GF-D8 (cell line): ENCODE data around the gene ADRA2A.

ENCODE experiments used
- DNase-seq: peaks from one replicate; lab custom pipeline; 2025; lab: John Stamatoyannopoulos, UW

The ADRA2A gene

GRCh38 chr10:111076682-111077478, at the start of gene ADRA2A:
TSS of gene ADRA2A (plus strand) at chr10:111077029. CDS start at chr10:111077997, 968 bp downstream.
- DNase-seq = no peak

DNA sequence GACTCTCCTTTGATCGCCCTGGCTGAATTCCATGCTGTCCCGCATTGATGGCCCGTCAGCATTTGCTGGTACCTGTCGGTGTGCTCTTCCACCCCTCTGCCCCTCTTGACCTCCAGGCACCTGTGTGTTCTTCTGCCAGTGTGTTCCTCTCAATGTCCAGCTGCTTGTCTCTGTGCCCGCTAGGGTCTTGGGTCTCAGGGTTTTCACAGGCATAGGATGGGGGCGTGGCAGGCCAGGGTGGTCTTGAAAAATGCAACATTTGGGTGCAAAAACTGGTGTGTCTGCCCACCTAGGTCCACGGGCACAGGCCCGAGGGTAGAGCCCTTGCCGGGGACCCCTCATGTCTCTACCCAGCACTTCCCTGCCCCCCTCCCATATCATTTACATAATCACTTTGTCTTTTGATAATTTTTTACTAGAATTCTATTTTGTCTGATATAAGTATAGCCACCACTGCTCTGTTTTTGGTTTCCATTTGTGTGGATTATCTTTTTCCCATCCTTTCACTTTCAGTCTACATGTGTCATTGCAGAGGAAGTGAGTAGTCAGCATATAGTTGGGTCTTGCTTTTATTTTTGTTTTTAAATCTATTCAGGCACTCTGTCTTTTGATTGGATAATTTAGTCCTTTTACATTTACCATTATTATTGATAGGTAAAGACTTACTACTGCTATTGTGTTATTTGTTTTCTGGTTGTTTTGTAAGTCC, 46.6 kb upstream of the ADRA2A start:
- DNase-seq = no peak

- no peak for DNase-seq
Measured at GRCh38 chr10:111034598-111035310, 42.1 kb upstream of the ADRA2A start.

DNA sequence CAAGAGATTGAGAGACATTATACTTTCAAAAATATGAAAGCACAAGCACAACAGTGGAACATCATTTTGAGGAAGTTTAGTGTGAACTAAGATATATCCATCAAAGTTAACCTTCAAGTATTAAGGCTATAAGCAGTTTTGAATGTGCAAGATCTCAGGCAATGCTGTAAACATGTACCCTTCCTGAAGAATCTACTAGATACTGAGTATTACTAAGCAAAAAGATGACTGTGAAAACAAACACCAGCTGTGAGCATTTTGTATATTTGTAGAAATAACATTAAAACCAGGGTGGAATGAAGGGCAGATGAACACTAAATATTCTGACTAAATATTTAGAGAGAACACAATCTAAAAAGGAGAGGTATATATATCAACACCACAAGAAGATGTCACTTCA, 41.3 kb upstream of the ADRA2A start:
- DNase-seq = no peak

DNA sequence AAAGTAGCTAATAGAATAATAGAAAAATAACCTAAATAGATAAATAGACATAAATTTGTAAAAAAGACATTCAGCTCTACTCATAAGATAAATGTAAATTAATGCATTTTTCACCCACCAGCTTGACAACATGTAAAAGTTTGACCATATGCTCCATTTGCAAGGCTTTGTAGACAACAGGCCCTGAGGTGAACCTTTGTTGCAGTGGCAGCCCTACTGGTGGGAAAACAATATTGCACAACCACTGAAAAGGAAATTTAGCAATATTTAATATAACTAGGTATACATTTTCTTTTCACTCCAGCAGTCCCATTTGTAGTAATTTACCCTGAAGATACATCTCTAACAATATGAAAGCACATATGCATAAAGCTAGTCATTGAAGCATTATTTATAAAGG, 39.0 kb upstream of the ADRA2A start:
- DNase-seq = no peak

DNA sequence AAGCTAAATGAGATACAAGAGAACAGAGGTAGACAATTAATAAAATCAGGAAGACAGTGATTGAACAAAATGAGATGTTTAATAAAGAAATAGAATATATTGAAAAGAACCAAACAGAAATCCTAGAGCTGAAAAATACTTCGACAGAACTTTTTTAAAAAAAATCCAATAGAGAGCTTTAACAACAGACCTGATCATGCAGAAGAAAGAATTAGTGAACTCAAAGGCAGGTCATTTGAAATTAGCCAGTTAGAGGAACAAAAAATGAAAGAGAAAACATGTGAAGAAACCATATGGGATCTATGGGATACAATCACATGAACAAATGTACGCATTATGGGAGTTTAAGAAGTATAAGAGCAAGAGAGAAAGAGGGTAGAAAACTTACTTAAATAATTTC, 37.3 kb upstream of the ADRA2A start:
- no peak for DNase-seq

GRCh38 chr10:111057006-111057405, 19.8 kb upstream of the ADRA2A start:
- no peak for DNase-seq

GRCh38 chr10:111063471-111063870, 13.4 kb upstream of the ADRA2A start:
- DNase-seq = no peak

- no peak for DNase-seq
Measured at GRCh38 chr10:111072232-111072631, 4.6 kb upstream of the ADRA2A start.

DNA sequence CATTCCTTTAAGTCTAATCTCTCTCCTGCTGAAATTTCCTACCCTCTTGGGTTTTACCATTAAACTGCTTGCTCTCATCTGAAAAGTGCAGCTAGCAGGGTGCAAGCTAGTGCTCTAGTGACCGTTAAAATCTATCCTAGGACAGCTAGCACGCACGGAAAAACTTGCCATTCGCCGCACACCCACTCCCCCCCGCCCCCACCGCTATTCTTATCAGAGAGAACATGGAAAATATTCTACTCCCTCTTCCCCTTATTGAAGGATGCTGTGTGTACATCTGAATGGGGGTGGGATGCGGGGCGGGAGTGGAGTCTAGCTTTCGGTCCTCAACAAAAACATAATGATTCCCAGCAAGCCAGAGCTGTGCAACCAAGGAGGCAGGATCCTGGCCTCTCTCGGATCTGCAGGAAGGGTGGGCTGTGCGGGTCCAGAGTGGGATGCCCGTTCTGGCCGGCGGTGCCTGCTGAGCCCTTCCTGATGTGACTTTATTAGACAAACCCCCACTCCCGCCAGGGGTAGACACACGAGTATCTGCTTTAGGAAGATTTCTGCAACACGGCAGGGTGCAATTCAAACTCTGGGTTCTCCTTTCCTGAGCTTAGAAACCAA, 1.1 kb upstream of the ADRA2A start:
- no peak for DNase-seq

DNA sequence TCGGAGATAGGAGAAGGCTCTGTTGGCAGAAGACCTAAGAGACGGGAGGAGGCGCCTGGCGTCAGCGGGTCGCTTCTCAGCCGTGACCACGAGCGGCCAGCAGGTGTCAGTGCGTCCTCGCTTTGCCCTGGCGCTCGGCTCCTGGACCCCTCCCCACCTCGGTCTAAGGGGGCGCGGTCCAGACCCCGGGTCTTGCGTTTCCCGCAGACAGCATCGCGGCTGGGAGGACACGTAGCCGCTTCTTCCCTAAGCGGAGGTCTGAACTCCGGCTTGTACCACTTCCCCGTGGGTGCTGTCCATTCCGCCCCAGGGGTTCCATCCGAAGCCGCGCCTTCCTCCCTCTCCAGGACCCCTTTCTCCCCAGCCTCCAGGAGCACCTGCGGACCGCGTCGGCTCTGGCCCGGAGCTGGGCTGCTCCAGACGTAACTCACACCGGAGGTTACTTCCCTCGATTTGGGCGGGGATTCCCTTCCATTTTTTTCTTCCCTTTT, 593 bp upstream of the ADRA2A start:
- no peak for DNase-seq

DNA sequence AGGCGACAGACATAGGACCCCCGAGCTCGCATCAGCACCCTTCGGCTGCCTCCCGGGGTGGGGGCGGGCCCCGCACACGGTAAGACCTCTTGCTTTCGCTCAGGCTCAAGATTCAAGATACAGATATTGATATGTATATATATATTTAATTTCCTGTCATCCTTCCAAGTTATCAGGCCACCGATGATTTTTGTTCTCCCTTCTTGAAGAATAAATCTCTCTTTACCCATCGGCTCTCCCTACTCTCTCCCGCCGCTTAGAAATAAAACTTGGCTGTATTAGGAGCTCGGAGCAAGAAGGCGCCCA, 603 bp downstream of the ADRA2A start:
- DNase-seq = no peak

DNA sequence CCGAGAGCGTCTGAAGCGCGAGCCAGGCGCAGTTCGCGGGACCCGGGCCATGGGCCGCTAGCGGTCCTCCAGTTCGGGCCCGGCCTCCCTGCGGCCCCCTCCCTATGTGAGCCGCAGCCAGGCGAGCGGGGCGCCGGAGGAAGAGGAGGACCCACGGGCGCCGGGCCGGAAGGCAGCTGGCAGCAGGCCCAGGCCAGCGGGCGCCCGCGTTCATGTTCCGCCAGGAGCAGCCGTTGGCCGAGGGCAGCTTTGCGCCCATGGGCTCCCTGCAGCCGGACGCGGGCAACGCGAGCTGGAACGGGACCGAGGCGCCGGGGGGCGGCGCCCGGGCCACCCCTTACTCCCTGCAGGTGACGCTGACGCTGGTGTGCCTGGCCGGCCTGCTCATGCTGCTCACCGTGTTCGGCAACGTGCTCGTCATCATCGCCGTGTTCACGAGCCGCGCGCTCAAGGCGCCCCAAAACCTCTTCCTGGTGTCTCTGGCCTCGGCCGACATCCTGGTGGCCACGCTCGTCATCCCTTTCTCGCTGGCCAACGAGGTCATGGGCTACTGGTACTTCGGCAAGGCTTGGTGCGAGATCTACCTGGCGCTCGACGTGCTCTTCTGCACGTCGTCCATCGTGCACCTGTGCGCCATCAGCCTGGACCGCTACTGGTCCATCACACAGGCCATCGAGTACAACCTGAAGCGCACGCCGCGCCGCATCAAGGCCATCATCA, 1.1 kb downstream of the ADRA2A start:
- no peak for DNase-seq

DNA sequence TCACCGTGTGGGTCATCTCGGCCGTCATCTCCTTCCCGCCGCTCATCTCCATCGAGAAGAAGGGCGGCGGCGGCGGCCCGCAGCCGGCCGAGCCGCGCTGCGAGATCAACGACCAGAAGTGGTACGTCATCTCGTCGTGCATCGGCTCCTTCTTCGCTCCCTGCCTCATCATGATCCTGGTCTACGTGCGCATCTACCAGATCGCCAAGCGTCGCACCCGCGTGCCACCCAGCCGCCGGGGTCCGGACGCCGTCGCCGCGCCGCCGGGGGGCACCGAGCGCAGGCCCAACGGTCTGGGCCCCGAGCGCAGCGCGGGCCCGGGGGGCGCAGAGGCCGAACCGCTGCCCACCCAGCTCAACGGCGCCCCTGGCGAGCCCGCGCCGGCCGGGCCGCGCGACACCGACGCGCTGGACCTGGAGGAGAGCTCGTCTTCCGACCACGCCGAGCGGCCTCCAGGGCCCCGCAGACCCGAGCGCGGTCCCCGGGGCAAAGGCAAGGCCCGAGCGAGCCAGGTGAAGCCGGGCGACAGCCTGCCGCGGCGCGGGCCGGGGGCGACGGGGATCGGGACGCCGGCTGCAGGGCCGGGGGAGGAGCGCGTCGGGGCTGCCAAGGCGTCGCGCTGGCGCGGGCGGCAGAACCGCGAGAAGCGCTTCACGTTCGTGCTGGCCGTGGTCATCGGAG, 1.8 kb downstream of the ADRA2A start:
- DNase-seq = no peak

GRCh38 chr10:111079241-111079760, 2.5 kb downstream of the ADRA2A start:
- DNase-seq = no peak

GRCh38 chr10:111079781-111080180, 3.0 kb downstream of the ADRA2A start:
- no peak for DNase-seq

DNA sequence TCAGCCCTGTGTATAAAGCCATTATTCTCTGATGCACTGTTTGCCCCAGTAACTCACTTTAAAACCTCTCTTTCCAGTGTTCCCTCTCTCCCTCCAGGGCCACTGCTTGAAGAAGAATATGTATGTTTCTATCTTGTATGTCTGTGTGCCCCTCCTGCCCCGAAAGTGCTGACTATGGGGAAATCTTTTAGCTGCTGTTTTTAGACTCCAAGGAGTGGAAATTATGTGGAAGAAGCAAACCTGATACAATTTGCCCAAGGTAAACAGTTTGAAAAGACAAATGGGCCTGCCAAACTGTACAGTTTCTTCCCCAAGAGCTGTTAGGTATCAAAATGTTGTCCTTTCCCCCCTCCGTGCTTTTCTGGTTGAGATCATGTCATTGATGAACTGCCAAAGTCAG, 3.4 kb downstream of the ADRA2A start:
- DNase-seq = no peak

DNA sequence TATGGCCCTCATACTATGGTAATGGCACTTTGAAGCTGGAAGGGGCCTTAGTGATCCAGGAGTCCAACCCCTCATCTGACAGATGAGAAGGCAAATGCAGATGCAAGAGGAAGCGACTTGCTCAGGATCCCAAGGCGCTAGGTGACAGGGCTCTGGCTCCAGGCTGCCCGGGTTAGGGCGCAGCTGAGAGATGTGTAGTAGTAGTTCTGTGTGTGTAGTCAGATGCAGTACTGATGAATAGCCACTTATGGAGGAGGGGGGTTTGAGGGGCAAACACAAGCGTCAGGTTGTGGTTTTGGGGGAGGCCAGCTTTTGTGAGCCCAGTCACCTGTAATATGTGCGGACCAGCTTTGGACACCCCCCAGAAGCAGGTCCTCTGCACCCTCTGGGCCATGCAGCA, 4.8 kb downstream of the ADRA2A start:
- DNase-seq = no peak

DNA sequence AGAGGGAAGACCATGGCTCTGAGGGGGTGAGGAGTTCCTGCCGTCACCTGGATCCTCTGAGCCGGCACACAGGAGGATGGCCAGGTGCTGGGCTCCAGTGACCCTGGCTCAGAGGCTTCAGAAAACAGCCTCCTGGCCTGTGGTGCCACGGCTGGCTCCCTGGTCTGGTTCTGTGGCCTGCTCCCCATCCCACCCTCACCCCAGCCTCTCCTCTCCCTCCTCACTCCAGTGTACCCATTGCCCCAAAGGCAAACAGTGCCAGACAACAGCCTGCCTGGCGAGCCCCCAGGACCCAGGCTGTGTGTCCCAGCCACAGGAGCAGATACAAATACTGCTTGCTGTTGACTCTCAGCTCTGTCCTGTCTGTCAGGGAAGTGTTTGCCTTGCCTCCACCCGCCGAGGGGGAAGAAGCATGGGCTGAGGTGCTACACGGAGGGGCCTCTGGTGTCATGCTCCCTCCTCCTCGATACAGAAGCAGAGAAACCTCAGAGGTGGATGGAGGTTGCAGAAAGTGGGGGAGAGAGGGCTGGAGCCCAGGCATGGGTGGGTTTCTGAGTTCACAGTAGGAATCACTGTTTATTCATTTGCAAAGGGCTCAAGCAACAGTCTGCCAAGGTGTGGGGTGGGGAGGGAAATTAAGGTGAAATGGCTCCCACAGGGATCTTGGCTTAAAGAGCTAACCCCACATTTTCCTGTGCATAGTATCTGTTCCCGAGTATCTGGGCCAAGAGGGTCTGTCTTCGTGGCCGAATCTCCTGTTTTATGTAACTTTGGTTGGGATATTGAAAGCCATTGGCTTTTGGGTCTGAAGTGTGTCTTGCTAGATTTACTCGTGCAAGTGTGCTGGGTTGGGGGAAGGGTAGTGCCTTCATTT, 5.5 kb downstream of the ADRA2A start:
- DNase-seq = no peak
